ENCODE results near the gene RCBTB1.

- TF ChIP-seq CTCF (IDR thresholded peaks at IDR 0.05; ENCODE audit: insufficient read depth, low read length, poor library complexity, severe bottlenecking): no peak
- TF ChIP-seq EZH2phosphoT487 (conservative IDR thresholded peaks at IDR 0.05; ENCODE audit: low read length): no peak
These were observed 31.0 kb downstream of the RCBTB1 start for GRCh38 chr13:49554387-49554786.
